Skin epidermis (tissue), 12 donors: Measurements from ENCODE around the gene SLC7A1.
A peak's percentile ranks its signal among the peaks of the same experiment; 100 is the strongest.

Experiments
- H3K27ac ChIP-seq, 21 experiments: fragments of 200-600 bp; sonication (generic) in 11 of 21; one replicate each; pipeline ENCODE4 v1.5.0; 2020; ENCODE audit warnings: mild to moderate bottlenecking in 3 of 21, inconsistent platforms in 2 of 21, moderate library complexity in 2 of 21
- H3K4me3 ChIP-seq, 7 experiments: fragments of 200-600 bp; sonication (generic) in 2 of 7; one replicate each; pipeline ENCODE4 v1.5.0; 2020; ENCODE audit warnings: inconsistent platforms in 2 of 7, mild to moderate bottlenecking in 2 of 7, moderate library complexity in 1 of 7

Gene SLC7A1

GRCh38 chr13:29564373-29564772 lies 31.1 kb downstream of the SLC7A1 start:
- Histone ChIP-seq H3K4me3 (no peak overlapping the region), H3K27ac (no peak overlapping the region)

DNA sequence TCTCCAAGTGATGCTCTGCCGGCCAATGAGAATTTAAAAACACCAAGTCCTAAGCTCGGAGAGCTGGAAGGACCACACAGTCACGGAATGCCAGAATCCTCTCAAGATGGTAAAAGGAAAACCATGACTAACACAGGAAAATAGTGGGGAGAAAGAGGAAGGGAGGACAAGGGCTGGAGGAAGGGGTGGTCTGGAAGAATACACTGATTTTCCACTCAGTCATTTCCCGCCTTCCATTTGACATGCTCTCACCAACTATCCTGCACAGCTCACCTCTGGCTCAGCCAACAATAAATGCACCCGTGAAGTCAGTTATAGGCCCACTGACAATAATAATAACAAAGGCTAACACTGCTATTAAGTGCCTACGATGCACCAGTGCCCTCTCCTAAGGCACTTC lies 31.5 kb downstream of the SLC7A1 start:
- Histone ChIP-seq H3K4me3 (no peak overlapping the region), H3K27ac (peak overlapping the region in 1 of 21 experiments; percentile 30)

GRCh38 chr13:29562786-29563438 lies 32.6 kb downstream of the SLC7A1 start:
- no peak overlapping the region for H3K4me3 ChIP-seq
- no peak overlapping the region for H3K27ac ChIP-seq

DNA sequence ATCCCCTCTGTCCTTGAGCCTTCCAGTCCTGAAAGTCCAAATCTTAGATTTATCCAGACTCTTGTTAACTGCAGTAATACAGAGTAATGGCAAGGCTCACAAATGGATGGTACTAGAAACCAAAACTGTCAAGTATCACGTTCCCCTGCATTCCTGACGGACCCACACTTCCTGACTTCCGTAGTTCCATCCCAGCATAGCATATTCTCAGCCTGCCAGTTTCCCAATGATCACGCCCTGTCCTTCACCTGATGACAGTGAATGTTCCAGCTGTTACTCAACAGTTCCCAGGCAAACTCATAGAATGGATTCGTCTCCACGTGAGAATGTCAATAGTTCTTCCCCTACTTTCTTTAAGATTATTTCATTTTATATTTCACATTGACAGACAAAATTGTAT lies 33.6 kb downstream of the SLC7A1 start:
- no peak overlapping the region for H3K4me3 ChIP-seq
- H3K27ac ChIP-seq, result no peak overlapping the region

- Histone ChIP-seq H3K27ac (no peak overlapping the region), H3K4me3 (no peak overlapping the region)
Measured at GRCh38 chr13:29556742-29557141, 38.7 kb downstream of the SLC7A1 start.

DNA sequence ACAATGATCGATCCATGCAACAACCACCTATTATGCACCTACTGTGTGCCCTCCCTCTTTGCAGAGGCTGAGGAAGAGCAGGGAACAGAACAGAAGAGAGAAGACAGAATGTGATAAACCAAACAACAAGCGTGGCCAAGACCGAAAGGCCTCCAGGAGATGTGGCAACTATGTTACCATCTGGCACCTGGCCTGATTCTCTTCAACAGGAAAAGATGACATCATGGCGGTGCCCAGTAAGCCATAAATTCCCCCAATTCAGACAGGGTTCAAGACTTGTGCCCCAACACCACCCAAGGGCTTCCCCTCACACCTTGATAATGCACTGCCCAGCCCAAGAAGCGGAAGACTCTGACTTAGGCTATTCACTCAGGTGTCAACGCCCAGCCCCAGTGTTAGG lies 44.3 kb downstream of the SLC7A1 start:
- Histone ChIP-seq H3K4me3 (no peak overlapping the region), H3K27ac (no peak overlapping the region)

DNA sequence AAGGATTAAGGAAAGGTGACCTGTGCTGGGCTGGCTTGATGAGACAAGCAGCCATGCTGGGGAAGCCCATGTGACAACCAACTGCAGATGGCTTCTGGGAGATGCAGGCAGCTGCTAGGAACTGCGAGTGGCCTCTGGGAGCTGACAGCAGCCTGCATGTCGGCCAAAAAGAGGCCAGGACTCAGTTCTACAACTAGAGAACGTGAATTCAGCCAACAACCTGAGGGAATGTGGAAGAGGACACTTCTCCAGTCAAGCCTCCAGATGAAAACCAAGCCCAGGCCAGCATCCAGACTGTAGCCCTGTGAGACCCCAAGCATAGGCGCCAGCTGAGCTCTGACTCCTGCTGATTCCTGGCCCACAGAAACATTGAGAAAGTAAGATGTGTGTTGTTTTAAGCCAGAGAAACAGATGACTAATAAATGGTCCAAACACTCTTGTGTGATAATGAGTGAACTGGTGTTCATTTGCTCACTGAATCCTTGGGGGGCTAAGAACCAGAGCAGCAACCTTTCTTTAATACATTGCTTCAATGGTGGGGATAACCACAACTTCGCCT lies 45.0 kb downstream of the SLC7A1 start:
- no peak overlapping the region for H3K4me3 ChIP-seq

DNA sequence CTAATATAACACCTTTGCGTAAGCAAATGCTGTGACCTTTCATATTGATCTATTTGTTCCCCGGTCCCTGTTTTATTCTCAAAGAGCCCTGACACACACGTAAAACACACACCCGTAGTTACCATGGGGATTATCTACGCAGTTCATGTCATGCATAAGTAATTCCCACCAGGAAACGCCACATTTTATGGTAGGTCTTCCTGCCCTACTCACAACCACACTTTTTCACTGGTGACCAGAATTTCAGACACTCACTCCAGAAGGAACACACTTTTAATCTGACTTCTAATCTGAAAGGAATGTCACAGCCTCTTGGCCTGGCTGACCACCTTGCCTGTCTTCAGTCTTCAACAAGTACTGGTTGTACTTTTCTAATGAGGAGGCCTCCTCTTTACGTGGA lies 46.8 kb downstream of the SLC7A1 start:
- no peak overlapping the region for H3K4me3 ChIP-seq
- peak overlapping the region in 1 of 21 experiments; percentile 2 for H3K27ac ChIP-seq

More for the DNA sequence above, 45.0 kb downstream of the SLC7A1 start:
- H3K27ac ChIP-seq, result no peak overlapping the region

DNA sequence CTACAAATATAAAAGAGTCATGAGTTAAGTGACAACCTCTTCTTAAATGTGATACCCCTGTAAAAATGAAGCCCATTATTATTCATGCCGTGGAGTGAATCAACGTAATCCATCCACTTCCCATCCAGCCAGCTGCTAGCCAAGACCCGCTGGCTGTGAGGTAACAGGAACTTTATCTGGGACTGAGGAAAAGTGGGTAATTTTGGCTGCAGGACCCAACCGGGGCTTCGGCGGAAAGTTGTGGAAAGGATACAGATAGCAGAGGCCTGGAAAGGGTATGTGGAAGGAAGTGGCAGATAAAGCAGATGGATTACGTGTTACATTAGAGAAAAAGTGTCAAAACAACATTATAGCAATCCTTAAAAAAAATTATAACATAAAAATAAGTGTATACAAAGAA lies 48.3 kb downstream of the SLC7A1 start:
- Histone ChIP-seq H3K27ac (peak overlapping the region in 1 of 21 experiments; percentile 17), H3K4me3 (no peak overlapping the region)

- H3K4me3 ChIP-seq, result no peak overlapping the region
- H3K27ac ChIP-seq, result peak overlapping the region in 1 of 21 experiments; percentile 17
Measured at GRCh38 chr13:29546662-29547061, 48.8 kb downstream of the SLC7A1 start.

GRCh38 chr13:29545988-29546387 lies 49.5 kb downstream of the SLC7A1 start:
- H3K27ac ChIP-seq, result no peak overlapping the region
- no peak overlapping the region for H3K4me3 ChIP-seq

DNA sequence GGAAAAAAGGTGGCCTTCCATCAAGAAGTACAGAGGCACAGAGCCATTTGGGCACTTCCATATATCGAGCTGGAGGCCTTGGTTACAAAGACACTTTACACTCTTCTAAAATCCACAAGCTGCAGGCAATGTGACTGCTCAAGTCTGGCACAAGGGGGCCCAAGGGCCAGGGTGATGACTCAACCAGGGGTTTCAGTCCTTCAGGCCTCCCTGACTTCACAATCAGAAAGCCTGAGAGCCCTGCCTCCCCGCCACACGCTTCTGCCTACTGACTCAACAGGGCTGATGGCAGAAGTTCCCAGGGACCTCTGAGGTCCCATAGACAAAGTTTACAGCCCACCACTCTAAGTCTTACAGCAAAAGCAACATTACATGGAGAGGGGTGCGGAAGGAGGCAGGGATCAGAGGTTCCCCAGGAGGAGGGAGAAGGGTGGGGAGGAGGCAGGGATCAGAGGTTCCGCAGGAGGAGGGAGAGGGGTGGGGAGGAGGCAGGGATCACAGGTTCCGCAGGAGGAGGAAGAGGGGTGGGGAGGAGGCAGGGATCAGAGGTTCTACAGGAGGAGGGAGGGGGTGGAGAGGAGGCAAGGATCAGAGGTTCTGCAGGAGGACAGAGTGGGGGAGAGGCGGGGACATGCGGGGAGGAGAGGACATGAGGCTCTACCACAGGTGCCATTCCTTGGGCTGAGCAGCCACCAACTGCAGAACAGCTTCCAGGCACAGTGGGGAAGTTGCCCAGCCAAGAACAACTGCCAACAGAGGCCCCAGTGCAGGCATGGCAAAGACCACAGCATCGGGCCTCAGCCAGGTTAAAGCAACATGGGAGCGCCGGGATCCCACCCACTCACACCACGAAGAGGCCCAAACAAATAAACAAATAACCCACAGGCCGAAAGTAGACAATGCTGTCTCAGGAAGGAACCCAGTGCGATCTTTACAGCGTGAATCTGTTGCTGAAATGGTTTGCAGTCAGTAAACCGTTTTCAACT lies 52.0 kb downstream of the SLC7A1 start:
- H3K27ac ChIP-seq, result no peak overlapping the region

DNA sequence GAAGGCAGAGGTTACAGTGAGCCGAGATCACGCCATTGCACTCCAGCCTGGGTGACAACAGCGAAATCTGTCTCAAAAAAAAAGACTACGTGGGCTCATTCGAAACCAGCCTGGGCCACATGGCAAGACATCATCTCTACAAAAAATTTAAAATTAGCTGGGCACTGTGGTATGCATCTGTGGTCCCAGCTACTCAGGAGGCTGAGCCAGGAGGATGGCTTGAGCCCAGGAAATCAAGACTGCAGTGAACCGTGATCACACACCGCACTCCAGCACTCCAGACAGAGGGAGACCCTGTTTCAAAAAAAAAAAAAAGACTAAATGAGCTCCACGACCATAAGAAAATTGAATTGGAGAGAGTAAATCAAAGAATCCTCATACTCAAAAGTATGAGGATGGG lies 53.1 kb downstream of the SLC7A1 start:
- Histone ChIP-seq H3K27ac (no peak overlapping the region), H3K4me3 (no peak overlapping the region)

More for the DNA sequence above, 52.0 kb downstream of the SLC7A1 start:
- H3K4me3 ChIP-seq, result no peak overlapping the region

- Histone ChIP-seq H3K4me3 (no peak overlapping the region), H3K27ac (no peak overlapping the region)
Measured at GRCh38 chr13:29541400-29541799, 54.1 kb downstream of the SLC7A1 start.

GRCh38 chr13:29540799-29541198 lies 54.7 kb downstream of the SLC7A1 start:
- Histone ChIP-seq H3K27ac (no peak overlapping the region), H3K4me3 (no peak overlapping the region)

DNA sequence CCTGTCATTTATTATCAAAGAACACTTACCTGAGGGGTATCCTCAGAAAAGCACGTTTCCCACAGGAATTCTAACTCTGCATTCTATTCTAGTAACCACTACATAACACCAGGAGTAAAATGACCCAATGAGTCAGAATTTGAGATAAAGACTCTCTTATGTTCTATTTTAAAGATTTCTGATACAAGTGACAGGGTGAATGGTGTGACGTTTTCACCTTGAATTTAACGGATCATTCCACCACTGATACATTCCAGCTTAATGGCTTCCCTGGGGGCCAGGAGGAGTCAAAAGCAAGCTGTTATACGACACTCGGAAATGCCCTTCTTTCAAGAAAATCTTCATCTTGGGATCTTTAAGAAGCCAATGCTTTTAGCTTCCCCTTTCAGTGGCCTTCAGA lies 55.2 kb downstream of the SLC7A1 start:
- Histone ChIP-seq H3K4me3 (no peak overlapping the region), H3K27ac (no peak overlapping the region)

- peak overlapping the region in 2 of 21 experiments; percentile 5 to 56 for H3K27ac ChIP-seq
- H3K4me3 ChIP-seq, result no peak overlapping the region
Measured at GRCh38 chr13:29539856-29540255, 55.6 kb downstream of the SLC7A1 start.

- H3K27ac ChIP-seq, result peak overlapping the region in 7 of 21 experiments; percentile 2 to 56 (median 34)
- no peak overlapping the region for H3K4me3 ChIP-seq
Measured at GRCh38 chr13:29538652-29539040, 56.8 kb downstream of the SLC7A1 start.

- H3K27ac ChIP-seq, result peak overlapping the region in 4 of 21 experiments; percentile 2 to 40 (median 36)
- H3K4me3 ChIP-seq, result no peak overlapping the region
Measured at GRCh38 chr13:29537736-29538651, 57.5 kb downstream of the SLC7A1 start.
